GM10266 (cell line): ENCODE results near the gene CAPZB.
A peak's percentile ranks its signal among the peaks of the same experiment; 100 is the strongest.
"Not testable (repeated sequence)": the region's sequence is repeated elsewhere in the genome, so short reads cannot be mapped to it uniquely, and the experiment has no call there.

Experiments used
- DNase-seq: peaks from one replicate; pipeline ENCODE4 v3.0.0; 2012; ENCODE audit errors: extremely low spot score
- TF ChIP-seq, protein P1 (sequence below): IDR thresholded peaks from 2 replicates; pipeline ENCODE4 v1.5.1; 2012; ENCODE audit warnings: mild to moderate bottlenecking, low read depth; ENCODE audit not compliant: control insufficient read depth, insufficient read depth; ENCODE audit errors: missing control alignments

CAPZB gene

DNA sequence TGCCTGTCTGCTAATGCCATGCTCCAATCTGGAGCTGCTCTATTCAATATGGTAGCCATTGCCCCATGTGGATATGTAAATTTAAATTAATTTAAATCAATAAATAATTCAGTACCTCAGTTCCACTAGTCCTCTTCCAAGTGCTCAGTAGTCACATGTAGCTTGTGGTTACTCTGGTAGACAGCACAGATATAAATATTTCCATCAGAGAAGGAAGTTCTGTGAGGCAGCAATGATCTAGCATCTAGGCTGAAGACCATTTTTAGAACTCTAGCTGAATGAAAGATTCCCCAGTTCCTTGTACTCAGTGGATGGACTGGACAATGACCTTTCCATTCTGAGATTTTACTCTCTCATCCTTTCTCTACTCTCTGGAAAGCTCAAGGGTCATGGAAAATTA, 25.8 kb upstream of the CAPZB start:
- no peak for DNase-seq

DNA sequence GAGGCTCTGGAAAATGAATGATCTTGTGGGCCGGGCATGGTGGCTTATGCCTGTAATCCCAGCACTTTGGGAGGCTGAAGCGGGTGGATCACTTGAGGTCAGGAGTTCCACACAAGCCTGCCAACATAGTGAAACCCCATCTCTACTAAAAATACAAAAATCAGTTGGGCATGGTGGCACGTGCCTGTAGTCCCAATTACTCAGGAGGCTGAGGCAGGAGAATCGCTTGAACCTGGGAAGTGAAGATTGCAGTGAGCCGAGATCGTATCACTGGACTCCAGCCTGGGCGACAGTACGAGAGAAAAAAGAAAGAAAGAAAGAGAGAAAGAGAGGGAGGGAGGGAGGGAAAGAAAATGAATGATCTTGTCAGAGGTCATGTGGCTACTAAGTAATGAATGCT, 24.3 kb upstream of the CAPZB start:
- not testable (repeated sequence) for DNase-seq

More for the DNA sequence above, 25.8 kb upstream of the CAPZB start:
- TF ChIP-seq, protein P1, sequence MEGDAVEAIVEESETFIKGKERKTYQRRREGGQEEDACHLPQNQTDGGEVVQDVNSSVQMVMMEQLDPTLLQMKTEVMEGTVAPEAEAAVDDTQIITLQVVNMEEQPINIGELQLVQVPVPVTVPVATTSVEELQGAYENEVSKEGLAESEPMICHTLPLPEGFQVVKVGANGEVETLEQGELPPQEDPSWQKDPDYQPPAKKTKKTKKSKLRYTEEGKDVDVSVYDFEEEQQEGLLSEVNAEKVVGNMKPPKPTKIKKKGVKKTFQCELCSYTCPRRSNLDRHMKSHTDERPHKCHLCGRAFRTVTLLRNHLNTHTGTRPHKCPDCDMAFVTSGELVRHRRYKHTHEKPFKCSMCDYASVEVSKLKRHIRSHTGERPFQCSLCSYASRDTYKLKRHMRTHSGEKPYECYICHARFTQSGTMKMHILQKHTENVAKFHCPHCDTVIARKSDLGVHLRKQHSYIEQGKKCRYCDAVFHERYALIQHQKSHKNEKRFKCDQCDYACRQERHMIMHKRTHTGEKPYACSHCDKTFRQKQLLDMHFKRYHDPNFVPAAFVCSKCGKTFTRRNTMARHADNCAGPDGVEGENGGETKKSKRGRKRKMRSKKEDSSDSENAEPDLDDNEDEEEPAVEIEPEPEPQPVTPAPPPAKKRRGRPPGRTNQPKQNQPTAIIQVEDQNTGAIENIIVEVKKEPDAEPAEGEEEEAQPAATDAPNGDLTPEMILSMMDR, result no peak

DNA sequence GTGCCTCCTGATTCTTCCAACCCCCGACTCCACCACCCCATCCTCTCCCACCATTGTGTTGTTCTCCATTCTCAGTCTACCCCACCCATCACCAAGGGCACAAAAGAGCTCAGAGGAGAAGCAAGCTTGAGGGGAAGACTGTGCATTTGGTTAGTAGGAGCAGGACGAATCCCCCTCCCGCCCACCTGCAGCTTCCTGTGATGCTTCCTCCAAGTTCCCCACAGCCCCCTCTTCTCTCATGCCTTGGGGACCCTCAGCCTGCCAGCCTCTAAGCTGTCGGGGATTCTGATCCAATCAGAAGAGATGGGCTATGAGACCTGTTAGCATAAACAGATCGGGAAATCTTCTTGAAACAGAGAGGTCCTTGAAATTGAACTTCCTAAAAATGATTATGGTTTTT, 22.2 kb upstream of the CAPZB start:
- DNase-seq, result no peak

DNA sequence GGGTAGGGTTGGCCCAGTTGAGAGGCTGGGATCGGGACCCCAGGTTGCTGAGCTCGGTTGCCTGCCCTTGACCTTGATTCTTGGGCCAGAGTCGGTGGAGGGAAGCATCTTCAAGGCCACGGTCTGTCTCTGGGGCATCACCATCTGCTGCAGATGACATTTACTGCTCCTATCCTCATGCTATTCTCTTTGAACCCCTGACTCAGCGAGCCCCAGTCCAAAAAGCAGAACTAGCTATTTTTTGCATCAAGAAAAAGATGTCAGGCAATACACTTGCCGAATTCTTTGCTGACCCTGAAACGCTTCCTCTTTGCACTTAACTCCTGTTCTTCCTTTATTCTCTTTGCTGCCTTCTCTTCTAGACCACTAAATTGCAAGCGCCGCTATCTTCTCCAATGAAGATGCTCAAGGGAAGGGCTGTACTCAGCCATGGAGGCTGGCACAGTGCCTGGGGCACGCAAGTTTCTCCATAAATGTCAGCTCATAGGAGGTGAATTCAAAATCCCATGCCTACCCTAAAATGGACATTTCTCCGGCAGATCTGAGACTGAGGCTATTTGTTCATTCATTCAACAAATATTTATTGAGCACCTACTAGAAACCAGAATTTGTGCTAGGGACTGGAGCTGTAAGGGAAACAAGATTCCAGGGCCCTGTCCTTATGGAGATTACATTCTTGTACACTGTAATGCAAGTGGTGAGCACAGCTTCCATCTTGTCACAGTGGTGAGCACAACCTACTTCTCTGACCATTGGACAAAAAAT, 20.5 kb upstream of the CAPZB start:
- DNase-seq, result peak; percentile 35
- TF ChIP-seq, protein P1, result no peak

More for the DNA sequence above, 22.2 kb upstream of the CAPZB start:
- TF ChIP-seq, protein P1, result no peak

DNA sequence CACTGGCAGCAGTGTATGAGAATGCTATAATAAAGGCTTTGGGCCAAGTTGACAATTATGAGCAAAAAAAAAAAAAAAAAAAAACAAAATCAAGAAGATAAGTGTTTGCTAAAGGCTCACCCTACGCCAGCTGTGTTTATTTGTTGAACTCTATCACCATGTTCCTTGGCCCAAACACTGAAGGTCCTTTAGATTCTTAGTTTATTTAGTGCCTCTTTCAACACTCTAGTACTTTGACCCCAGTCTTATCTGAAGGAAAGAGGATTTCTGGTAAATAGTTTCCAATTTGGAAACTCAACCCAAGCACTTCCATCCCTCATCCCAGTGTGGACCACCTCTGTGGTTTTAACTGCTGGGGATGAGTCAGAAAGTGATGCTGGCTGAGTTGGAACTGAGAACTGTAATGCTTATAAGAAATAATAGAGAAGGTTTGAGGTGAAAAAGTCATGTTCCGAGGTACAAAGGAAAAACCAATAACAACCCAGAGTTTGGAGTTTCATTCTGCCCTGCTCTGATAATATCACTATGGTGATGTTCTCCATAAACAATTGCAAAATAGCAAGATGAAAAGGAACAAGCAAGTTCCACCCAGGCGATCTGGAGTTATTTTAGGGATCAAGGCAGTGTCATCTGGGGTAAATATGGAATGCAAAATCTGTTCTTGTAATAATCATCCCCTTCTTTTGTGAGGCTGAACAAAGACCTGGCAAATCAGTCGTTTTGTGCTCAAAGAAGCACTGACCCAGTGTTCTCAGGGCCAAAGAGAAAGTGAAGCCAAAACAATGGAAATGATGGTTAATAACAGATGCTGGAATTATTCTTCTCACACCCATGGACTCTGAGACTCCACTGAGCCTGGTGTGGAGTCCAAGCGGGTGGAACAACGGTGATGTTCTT, 19.7 kb upstream of the CAPZB start:
- no peak for DNase-seq
- TF ChIP-seq, protein P1, result no peak

DNA sequence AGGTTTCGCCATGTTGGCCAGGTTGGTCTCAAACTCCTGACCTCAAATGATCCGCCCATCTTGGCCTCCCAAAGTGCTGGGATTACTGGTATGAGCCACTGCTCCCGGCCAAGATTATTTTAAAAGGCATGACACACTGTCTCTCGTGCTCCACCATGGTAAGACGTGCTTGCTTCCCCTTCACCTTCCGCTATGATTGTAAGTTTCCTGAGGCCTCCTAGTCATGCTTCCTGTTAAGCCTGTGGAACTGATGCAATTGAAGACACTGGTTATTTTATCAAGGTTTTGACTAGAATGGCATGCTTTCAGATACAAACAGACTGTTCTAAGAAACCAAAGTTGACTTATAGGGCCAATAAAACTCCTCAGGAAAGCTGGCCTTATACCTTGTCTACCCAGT, 16.9 kb upstream of the CAPZB start:
- DNase-seq, result not testable (repeated sequence)

DNA sequence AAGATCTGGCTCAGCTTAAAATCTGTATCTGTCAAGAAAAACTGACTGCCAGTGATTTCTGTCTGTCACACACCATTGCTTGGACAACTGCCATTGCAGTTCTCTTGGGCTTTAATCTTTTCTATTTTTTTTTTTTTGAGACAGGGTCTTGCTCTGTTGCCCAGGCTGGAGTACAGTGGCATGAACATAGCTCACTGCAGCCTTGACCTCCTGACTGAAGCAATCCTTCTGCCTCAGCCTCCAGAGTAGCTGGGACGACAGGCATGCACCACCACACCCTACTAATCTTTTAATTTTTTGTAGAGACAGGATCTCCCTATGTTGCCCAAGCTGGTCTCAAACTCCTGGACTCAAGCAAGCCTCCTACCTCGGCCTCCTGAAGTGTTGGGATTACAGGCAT, 14.5 kb upstream of the CAPZB start:
- DNase-seq, result not testable (repeated sequence)

DNA sequence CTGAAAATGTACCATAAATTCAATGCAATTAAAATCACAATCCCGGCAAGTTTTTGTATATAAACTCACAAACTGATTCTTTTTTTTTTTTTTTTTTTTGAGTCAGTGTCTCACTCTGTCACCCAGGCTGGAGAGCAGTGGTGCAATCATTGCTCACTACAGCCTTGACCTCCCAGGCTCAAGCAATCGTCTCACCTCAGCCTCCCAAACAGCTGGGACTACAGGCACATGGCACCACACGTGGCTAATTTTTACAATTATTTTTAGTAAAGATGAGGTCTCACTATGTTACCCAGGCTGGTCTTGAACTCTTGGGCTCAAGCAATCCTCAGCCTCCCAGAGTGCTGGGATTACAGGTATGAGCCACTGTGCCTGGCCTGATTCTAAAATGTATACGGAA, 12.1 kb upstream of the CAPZB start:
- DNase-seq, result not testable (repeated sequence)

DNA sequence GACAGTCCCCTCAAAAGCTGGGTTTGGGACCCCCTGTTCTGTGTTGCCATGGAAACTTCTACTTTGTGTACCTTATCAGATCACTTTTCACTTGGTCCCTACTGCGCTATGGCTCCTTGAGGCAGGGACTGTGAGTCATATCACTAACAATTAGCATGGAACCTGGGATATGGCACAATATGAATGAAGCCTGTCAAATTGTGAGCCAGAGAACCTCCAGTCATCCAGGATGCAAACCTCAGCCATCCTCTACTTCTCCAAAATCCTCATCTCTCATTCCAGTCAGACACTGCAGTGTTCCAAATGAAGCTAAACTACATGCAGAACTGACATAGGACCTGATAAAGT, 11.2 kb upstream of the CAPZB start:
- DNase-seq, result no peak
- TF ChIP-seq, protein P1, result no peak
